Nephron (organoid): Measurements from ENCODE around the gene TMEM63C.
A peak's percentile ranks its signal among the peaks of the same experiment; 100 is the strongest.

ENCODE experiments used
- H3K27ac Mint-ChIP-seq, 3 experiments: 2 replicates each; pipeline ENCODE4 v1.8.0; 2020; ENCODE audit warnings: mixed read lengths in 3 of 3, mild to moderate bottlenecking in 2 of 3, moderate library complexity in 1 of 3
- H3K27me3 Mint-ChIP-seq: 2 replicates; pipeline ENCODE4 v1.8.0; 2021; ENCODE audit warnings: low read depth, mild to moderate bottlenecking, moderate library complexity, mixed read lengths
- H3K36me3 Mint-ChIP-seq: 2 replicates; pipeline ENCODE4 v1.8.0; 2020; ENCODE audit warnings: low read depth, mixed read lengths
- H3K4me1 Mint-ChIP-seq: 2 replicates; pipeline ENCODE4 v1.8.0; 2020; ENCODE audit warnings: mixed read lengths
- H3K4me3 Mint-ChIP-seq, 3 experiments: 2 replicates each; pipeline ENCODE4 v1.8.0; 2020; ENCODE audit warnings: mild to moderate bottlenecking in 3 of 3, mixed read lengths in 3 of 3, moderate library complexity in 2 of 3
- H3K9me3 Mint-ChIP-seq: 2 replicates; pipeline ENCODE4 v1.8.0; 2020; ENCODE audit warnings: mixed read lengths
- TF ChIP-seq, protein P1 (sequence below), 3 experiments: fragments of 200-600 bp; sonication (generic); IDR thresholded peaks; one replicate each; pipeline ENCODE4 v1.5.0; 2021; ENCODE audit warnings: antibody characterized with exemption in 3 of 3; ENCODE audit not compliant: unreplicated experiment in 3 of 3

TMEM63C gene

DNA sequence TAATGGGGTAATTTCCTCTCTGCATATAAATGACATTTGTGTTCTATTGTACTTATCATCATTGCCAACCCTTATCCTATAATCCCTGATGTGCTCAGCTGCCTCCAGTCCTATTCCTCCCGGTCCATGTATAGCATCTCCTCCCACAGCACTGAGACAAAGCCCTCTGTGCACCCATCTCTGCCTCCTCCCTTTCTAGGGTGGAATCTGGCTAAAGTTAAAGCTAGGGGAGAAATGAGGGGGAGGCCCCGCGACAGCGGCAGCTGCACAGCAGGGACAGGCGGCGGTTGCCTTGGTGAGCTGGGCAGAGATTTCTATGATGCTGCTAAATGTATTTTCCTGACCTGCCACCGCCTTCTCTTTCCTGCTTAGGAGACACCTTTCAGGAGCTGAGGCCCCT is 27.2 kb upstream of the TMEM63C start:
- Mint-ChIP-seq H3K9me3 (no peaks in the 10 kb centered on the region), H3K4me3 (no peak overlapping the region), H3K4me1 (peaks cover 23% of the 10 kb centered on the region), H3K36me3 (no peaks in the 10 kb centered on the region), H3K27ac (peak overlapping the region in 1 of 3 experiments; percentile 5), H3K27me3 (peaks cover 45% of the 10 kb centered on the region)
- TF ChIP-seq, protein P1, sequence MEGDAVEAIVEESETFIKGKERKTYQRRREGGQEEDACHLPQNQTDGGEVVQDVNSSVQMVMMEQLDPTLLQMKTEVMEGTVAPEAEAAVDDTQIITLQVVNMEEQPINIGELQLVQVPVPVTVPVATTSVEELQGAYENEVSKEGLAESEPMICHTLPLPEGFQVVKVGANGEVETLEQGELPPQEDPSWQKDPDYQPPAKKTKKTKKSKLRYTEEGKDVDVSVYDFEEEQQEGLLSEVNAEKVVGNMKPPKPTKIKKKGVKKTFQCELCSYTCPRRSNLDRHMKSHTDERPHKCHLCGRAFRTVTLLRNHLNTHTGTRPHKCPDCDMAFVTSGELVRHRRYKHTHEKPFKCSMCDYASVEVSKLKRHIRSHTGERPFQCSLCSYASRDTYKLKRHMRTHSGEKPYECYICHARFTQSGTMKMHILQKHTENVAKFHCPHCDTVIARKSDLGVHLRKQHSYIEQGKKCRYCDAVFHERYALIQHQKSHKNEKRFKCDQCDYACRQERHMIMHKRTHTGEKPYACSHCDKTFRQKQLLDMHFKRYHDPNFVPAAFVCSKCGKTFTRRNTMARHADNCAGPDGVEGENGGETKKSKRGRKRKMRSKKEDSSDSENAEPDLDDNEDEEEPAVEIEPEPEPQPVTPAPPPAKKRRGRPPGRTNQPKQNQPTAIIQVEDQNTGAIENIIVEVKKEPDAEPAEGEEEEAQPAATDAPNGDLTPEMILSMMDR (IDR thresholded peaks at IDR 0.05; ENCODE audit: unreplicated experiment in 3 of 3): no peak

DNA sequence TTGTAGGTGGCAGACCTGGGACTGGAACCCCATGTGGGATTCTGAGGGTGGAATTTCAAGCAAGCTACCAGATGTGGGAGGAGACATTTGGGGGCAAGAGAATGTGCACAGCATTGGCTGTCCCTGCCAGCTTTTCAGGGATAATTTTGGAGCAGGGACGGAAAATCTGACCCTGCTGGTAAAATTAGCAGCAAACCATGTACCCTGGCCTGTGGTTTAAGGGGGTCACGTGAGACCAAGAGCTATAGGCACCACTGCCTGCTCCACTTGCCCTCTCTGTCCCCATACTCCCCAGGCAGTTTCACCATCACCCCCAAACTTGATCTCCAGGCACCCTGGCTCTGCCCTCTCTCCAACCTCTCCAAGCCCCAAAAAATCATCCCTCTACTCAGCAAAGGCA is 26.5 kb upstream of the TMEM63C start:
- no peaks in the 10 kb centered on the region for H3K9me3 Mint-ChIP-seq
- TF ChIP-seq, protein P1 (IDR thresholded peaks at IDR 0.05; ENCODE audit: unreplicated experiment in 3 of 3): no peak
- peaks cover 23% of the 10 kb centered on the region for H3K4me1 Mint-ChIP-seq
- no peak overlapping the region for H3K27ac Mint-ChIP-seq
- no peak overlapping the region for H3K4me3 Mint-ChIP-seq
- peaks cover 45% of the 10 kb centered on the region for H3K27me3 Mint-ChIP-seq
- H3K36me3 Mint-ChIP-seq: no peaks in the 10 kb centered on the region

DNA sequence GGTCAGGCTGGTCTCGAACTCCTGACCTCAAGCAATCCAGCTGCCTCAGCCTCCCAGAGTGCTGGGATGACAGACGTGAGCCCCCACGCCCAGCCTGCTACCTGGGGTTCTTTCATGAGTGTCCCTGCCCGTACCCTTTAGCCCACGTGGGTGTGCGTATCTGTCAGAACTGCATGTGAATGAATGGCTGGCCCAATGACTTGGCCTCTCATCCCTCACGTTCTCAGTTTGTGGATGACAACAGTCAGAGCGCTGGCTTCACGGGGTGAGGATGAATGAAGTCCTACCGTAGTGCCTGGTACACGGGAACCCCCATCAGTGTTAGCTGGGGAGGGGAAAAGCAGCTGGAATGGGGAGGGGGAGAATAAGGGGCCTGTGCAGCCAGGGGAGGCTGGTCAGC is 23.9 kb upstream of the TMEM63C start:
- H3K9me3 Mint-ChIP-seq: no peaks in the 10 kb centered on the region
- TF ChIP-seq, protein P1 (IDR thresholded peaks at IDR 0.05; ENCODE audit: unreplicated experiment in 3 of 3): no peak
- H3K27me3 Mint-ChIP-seq: peaks cover 46% of the 10 kb centered on the region
- peaks cover 23% of the 10 kb centered on the region for H3K4me1 Mint-ChIP-seq
- no peaks in the 10 kb centered on the region for H3K36me3 Mint-ChIP-seq
- no peak overlapping the region for H3K27ac Mint-ChIP-seq
- no peak overlapping the region for H3K4me3 Mint-ChIP-seq

DNA sequence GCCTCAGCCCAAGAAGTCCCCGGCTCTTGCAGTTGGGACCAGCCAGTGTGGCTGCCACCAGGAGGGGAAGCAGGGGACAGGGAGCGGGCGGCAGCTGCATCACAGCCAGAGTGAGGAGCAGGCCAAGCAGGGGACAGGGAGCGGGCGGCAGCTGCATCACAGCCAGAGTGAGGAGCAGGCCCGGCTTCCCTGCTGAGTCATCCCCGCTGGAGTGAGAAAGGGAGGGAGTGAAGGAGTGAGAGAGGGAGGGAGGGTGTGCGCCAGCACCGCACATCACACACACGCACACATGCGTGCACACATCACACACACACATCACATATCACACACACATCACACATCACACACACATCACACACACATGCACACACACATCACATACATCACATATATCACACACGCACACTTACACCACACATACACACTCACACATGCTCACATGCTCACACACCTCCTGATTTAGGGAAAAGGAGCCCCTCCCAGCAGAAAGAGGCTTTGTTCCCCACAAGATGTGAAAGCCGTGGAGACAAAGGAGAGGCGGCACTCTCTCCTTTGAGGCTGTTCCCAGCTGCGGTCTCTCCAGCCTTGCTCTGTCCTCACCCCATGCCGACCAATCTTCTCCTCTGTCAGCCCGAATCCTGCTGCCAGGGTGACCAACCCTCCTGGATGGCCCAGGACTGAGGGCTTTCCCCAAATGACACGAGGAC is 23.3 kb upstream of the TMEM63C start:
- H3K9me3 Mint-ChIP-seq: no peaks in the 10 kb centered on the region
- H3K4me1 Mint-ChIP-seq: peaks cover 23% of the 10 kb centered on the region
- peak overlapping the region in 1 of 3 experiments; percentile 29 for H3K4me3 Mint-ChIP-seq
- TF ChIP-seq, protein P1 (IDR thresholded peaks at IDR 0.05; ENCODE audit: unreplicated experiment in 3 of 3): no peak
- peaks cover 46% of the 10 kb centered on the region for H3K27me3 Mint-ChIP-seq
- H3K27ac Mint-ChIP-seq: peak overlapping the region in 2 of 3 experiments; percentile 21 to 29
- H3K36me3 Mint-ChIP-seq: no peaks in the 10 kb centered on the region

DNA sequence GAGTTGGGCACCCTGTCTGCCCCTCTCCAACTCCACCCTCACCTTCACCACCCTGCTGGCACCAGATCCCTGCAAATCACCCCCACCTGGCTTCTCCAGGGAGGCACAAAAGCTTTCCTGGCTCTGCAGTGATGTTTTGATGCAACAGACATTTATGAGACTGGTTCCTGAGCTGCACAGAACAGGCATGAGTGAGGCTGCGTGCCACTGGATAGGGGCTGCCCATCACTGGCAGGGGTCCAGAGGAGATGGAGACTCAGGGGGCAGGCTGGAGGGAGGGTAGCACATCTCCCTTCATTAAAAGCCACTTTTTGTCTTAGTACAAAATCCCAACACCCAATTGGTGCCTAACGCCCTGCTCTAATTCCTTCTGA is 22.7 kb upstream of the TMEM63C start:
- H3K9me3 Mint-ChIP-seq: no peaks in the 10 kb centered on the region
- H3K27me3 Mint-ChIP-seq: peaks cover 46% of the 10 kb centered on the region
- H3K4me1 Mint-ChIP-seq: peaks cover 23% of the 10 kb centered on the region
- no peaks in the 10 kb centered on the region for H3K36me3 Mint-ChIP-seq
- peak overlapping the region in 2 of 3 experiments; percentile 21 to 29 for H3K27ac Mint-ChIP-seq
- no peak overlapping the region for H3K4me3 Mint-ChIP-seq
- TF ChIP-seq, protein P1 (IDR thresholded peaks at IDR 0.05; ENCODE audit: unreplicated experiment in 3 of 3): no peak

DNA sequence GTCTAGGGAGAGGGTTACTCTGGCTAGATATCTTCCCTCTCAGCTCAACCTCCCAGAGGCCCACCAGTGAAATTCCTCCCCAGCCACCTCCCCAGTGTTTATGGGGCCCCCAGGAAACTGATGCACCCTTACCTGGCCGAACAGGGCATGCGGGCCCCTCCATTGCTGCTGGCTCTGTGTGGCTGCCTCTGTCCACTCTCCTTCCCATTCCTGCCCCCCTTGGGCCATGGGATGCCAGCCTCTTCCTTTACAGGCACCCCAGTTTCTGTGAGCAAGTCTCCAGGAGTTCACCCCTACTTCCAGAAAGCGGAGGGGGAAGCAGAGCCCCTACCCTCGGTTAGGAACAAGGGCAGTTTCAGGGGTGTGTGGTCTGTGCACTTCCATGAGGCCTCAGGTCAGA is 20.6 kb upstream of the TMEM63C start:
- Mint-ChIP-seq H3K9me3 (no peaks in the 10 kb centered on the region), H3K27ac (no peak overlapping the region)

More for the DNA sequence above, 20.6 kb upstream of the TMEM63C start:
- no peaks in the 10 kb centered on the region for H3K36me3 Mint-ChIP-seq
- H3K4me3 Mint-ChIP-seq: no peak overlapping the region
- H3K4me1 Mint-ChIP-seq: peaks cover 13% of the 10 kb centered on the region
- peaks cover 37% of the 10 kb centered on the region for H3K27me3 Mint-ChIP-seq
- TF ChIP-seq, protein P1 (IDR thresholded peaks at IDR 0.05; ENCODE audit: unreplicated experiment in 3 of 3): no peak
